K562 (cell line): ENCODE results near the gene OPA3. TPM values are rescaled to one million over a fixed set of nuclear protein-coding genes. Genes with fewer than 3 reads are reported as not detected.

Experiments
- ADNP ChIP-seq: fragments of 200-800 bp; sonication (Bioruptor generic); IDR thresholded peaks from 2 replicates; pipeline ENCODE4 v1.6.1; 2016; ENCODE audit warnings: missing genetic modification characterization, missing compliant biosample characterization
- AFF4 ChIP-seq: sonication (generic); formaldehyde crosslinking; IDR thresholded peaks from 2 replicates; pipeline ENCODE4 v1.8.0; 2023; ENCODE audit warnings: mild to moderate bottlenecking, missing genetic modification reagents
- BCOR ChIP-seq: fragments of 450-650 bp; IDR thresholded peaks from 2 replicates; pipeline ENCODE4 v1.6.1; 2016
- DPF2 ChIP-seq: fragments of 450-650 bp; IDR thresholded peaks from 2 replicates; pipeline ENCODE4 v1.6.1; 2016
- E2F4 ChIP-seq: sonication (generic); formaldehyde crosslinking; IDR thresholded peaks from 2 replicates; pipeline ENCODE4 v1.8.0; 2022; ENCODE audit warnings: mild to moderate bottlenecking, low read depth, missing genetic modification reagents
- EP300 ChIP-seq: IDR thresholded peaks from 2 replicates; pipeline ENCODE4 v1.6.1; 2012; ENCODE audit warnings: low read length, improper control_type of control experiment
- ETV1 ChIP-seq: fragments of 450-650 bp; conservative IDR thresholded peaks from 2 replicates; pipeline ENCODE4 v1.6.1; 2016; ENCODE audit warnings: missing genetic modification characterization, control low read depth, low read depth, missing compliant biosample characterization
- MNT ChIP-seq, 2 experiments: fragments of 450-650 bp; conservative IDR thresholded peaks; 2 replicates each; pipeline ENCODE4 v1.6.1; 2017; ENCODE audit warnings: mild to moderate bottlenecking in 2 of 2, moderate library complexity in 2 of 2
- MYNN ChIP-seq, 2 experiments: sonication (generic); formaldehyde crosslinking in 1 of 2; IDR thresholded peaks; 2 replicates each; pipeline versions ENCODE4 v1.5.0 to v1.6.1; 2016 to 2020; ENCODE audit warnings: antibody characterized with exemption in 1 of 2, missing genetic modification reagents in 1 of 2
- POLR2H ChIP-seq: IDR thresholded peaks from 2 replicates; pipeline ENCODE4 v1.6.1; 2016; ENCODE audit warnings: missing genetic modification characterization, low read depth, mild to moderate bottlenecking, control low read depth, missing compliant biosample characterization, moderate library complexity
- RB1 ChIP-seq: fragments of 450-650 bp; IDR thresholded peaks from 2 replicates; pipeline ENCODE4 v1.6.1; 2017; ENCODE audit warnings: low read depth, mild to moderate bottlenecking
- SREBF2 ChIP-seq: sonication (generic); formaldehyde crosslinking; IDR thresholded peaks from 2 replicates; pipeline ENCODE4 v1.4.0; 2020; ENCODE audit warnings: mild to moderate bottlenecking, missing genetic modification reagents
- ZBTB5 ChIP-seq: fragments of 450-650 bp; IDR thresholded peaks from 2 replicates; pipeline ENCODE4 v1.6.1; 2017; ENCODE audit warnings: antibody characterized with exemption
- ZNF212 ChIP-seq: fragments of 450-650 bp; formaldehyde crosslinking; IDR thresholded peaks from 2 replicates; pipeline ENCODE4 v1.4.0; 2020; ENCODE audit warnings: mild to moderate bottlenecking
- ZNF507 ChIP-seq: conservative IDR thresholded peaks from 2 replicates; pipeline ENCODE4 v1.6.1; 2017; ENCODE audit warnings: missing genetic modification characterization, missing compliant biosample characterization
- ZNF639 ChIP-seq, 2 experiments: fragments of 200-800 bp in 1 of 2; sonication (Bioruptor generic) in 1 of 2; sonication (generic) in 1 of 2; formaldehyde crosslinking in 1 of 2; IDR thresholded peaks in 1 of 2; conservative IDR thresholded peaks in 1 of 2; 2 replicates each; pipeline versions ENCODE4 v1.5.0 to v1.6.1; 2016 to 2020; ENCODE audit warnings: missing compliant biosample characterization in 1 of 2, missing genetic modification characterization in 1 of 2, missing genetic modification reagents in 1 of 2
- polyA plus RNA-seq, 8 experiments: library from polyadenylated mRNA; depleted of rRNA in 4 of 8; stranded (reverse) in 5 of 8; unstranded in 3 of 8; fragments of >200 nt; fragmentation: Nextera tagmentation in 2 of 8; fragmentation: Illumina TruSeq in 1 of 8; extraction: Ambion mirVana in 2 of 8; extraction: Trizol in 1 of 8; gene quantifications; 2 replicates each; pipeline versions ENCODE4 v1.2.1 to v1.2.3, GENCODE V29; 2011 to 2014; ENCODE audit warnings: inconsistent platforms in 1 of 8, missing spikeins in 1 of 8
- total RNA-seq, 7 experiments: library from RNA; depleted of rRNA in 6 of 7; stranded (reverse); fragments of >200 nt in 6 of 7; fragmentation: Illumina TruSeq in 2 of 7; extraction: Trizol in 2 of 7; gene quantifications; 2 replicates each; pipeline versions ENCODE4 v1.2.1 to v1.2.3, GENCODE V29; 2011 to 2021; ENCODE audit warnings: low replicate concordance in 1 of 7

Gene OPA3
- total and polyA plus RNA-seq, 9 of the 15 experiments (the other 6 are each of a cell fraction or from before 2014, with no cell fraction given): 1.4 to 18.8 (median 9.0) TPM

GRCh38 chr19:45508861-45509691 lies 75.5 kb downstream of the OPA3 start (continued):
- 0 out of 4 replicates have a peak, but pooled peaks have one; percentile 18 to 31 for TF ChIP-seq MNT (conservative IDR thresholded peaks at IDR 0.05)
- TF ChIP-seq ZNF639 (CRISPR knock-in tag; conservative IDR thresholded peaks at IDR 0.05 in 1 of 2, IDR thresholded peaks at IDR 0.05 in 1 of 2): peak in 1 of 2 experiments; percentile 64; a peak in 1 of 4 replicates
- TF ChIP-seq ZNF507 (tag): no peak
- TF ChIP-seq ZBTB5: no peak
- TF ChIP-seq ADNP (tag): no peak
- TF ChIP-seq POLR2H (tag): peak; percentile 58
- TF ChIP-seq ETV1: peak; percentile 68
- TF ChIP-seq ZNF212: no peak
- TF ChIP-seq DPF2: no peak
- 0 out of 2 replicates have a peak, but pooled peaks have one; percentile 55 for TF ChIP-seq AFF4 (CRISPR knock-in tag)
- no peak for TF ChIP-seq RB1
- TF ChIP-seq EP300: peak; percentile 50; the same call in 1 of the 2 replicates
- TF ChIP-seq MYNN (IDR thresholded peaks at IDR 0.05): no peak; the same call in 1 of the 2 replicates
- no peak for TF ChIP-seq MYNN (CRISPR knock-in tag; IDR thresholded peaks at IDR 0.05)
- no peak for TF ChIP-seq E2F4 (CRISPR knock-in tag)
- TF ChIP-seq SREBF2 (CRISPR knock-in tag): no peak
- no peak for TF ChIP-seq BCOR
